Ectodermal cell (in vitro differentiated cells): ENCODE measurements around the gene DYRK4.
A peak's percentile ranks its signal among the peaks of the same experiment; 100 is the strongest.

Source experiments
- H3K27ac ChIP-seq: 2 replicates; pipeline ENCODE4 v1.7.0; 2013; ENCODE audit warnings: mild to moderate bottlenecking, low read depth, low read length; ENCODE audit not compliant: insufficient read depth, poor library complexity, severe bottlenecking
- H3K27me3 ChIP-seq: 2 replicates; pipeline ENCODE4 v1.7.0; 2013; ENCODE audit warnings: mild to moderate bottlenecking, low read length; ENCODE audit not compliant: insufficient read depth, control insufficient read depth, poor library complexity, severe bottlenecking
- H3K36me3 ChIP-seq: one replicate; pipeline ENCODE4 v1.7.0; 2013; ENCODE audit warnings: low read length; ENCODE audit not compliant: control insufficient read depth, insufficient read depth
- H3K4me1 ChIP-seq: one replicate; pipeline ENCODE4 v1.7.0; 2013; ENCODE audit warnings: low read length; ENCODE audit not compliant: control insufficient read depth, insufficient read depth
- H3K4me3 ChIP-seq: 2 replicates; pipeline ENCODE4 v1.7.0; 2013; ENCODE audit warnings: low read depth, low read length, control low read depth; ENCODE audit not compliant: insufficient read depth
- H3K9me3 ChIP-seq: 2 replicates; pipeline ENCODE4 v1.7.0; 2013; ENCODE audit warnings: mild to moderate bottlenecking, low read length, moderate library complexity; ENCODE audit not compliant: control insufficient read depth
- WGBS, 2 experiments: methylation state at CpG; one replicate each; pipeline ENCODE4 v1.1.7; 2013; ENCODE audit warnings: missing lambda C conversion rate in 2 of 2; 5-methylcytosine and 5-hydroxymethylcytosine counted together

DYRK4 gene

DNA sequence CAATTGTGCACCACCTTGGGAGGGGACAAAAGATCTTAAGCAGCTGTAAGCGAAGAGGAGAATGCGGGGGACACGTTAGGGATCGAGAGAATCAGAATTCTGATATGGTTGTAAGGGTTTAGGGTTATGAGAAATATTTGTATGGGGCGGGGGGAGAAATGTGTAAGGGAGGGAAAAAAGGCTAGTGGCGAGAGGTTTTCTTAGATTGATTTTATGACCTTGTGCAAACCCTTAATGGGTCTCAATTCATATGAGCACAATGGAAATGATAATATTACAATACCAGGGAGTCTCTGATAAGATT lies 87.3 kb downstream of the DYRK4 start:
- 0% methylated on average over 6 of the region's 6 CpGs for WGBS, 2 experiments
- Histone ChIP-seq H3K4me1 (peaks cover 10% of the 10 kb centered on the region), H3K27ac (peak overlapping the region; percentile 45), H3K4me3 (peak overlapping the region; percentile 68), H3K36me3 (peaks cover 3% of the 10 kb centered on the region), H3K27me3 (no peaks in the 10 kb centered on the region), H3K9me3 (no peaks in the 10 kb centered on the region)

DNA sequence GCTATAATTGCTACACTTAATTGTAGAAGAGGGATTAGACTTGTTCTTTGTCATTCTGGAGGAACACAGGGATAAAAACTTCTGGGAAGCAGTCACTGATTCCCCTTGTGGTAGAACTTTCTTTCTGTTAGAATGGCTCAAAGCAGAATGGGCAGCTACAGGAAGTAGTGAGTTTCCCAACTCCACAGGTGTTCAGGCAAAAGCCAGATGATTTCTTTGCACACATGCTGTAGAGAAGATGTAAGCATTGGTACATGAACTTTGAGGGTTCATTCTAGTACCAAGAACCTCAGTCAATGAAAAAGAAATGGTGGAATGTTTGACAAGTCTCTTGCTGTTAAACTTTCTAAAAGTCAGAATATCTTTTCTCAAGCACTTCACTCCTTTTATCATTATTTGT lies 91.2 kb downstream of the DYRK4 start:
- Histone ChIP-seq H3K4me3 (no peak overlapping the region), H3K36me3 (peaks cover 16% of the 10 kb centered on the region), H3K27me3 (no peaks in the 10 kb centered on the region), H3K27ac (no peak overlapping the region), H3K4me1 (peaks cover 4% of the 10 kb centered on the region), H3K9me3 (no peaks in the 10 kb centered on the region)

DNA sequence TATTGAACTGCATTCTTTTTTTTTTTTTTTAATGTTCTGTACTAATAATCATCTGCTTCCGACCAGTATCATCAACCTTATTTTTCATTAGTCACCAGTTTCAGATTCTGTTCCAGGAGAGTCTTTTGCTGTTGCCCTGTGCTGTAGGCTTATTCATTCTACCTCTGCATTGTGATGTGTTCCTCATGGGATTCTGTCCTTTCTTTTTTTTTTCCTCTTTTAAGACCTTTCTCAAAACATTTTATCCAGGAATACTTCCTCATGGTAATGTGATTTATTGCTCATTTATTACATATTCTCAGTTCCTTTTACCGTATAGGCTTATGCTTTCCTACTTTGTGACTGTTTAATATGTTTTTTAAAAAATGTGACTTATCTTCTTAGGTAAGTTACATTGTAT lies 91.7 kb downstream of the DYRK4 start:
- H3K27me3 ChIP-seq, result no peaks in the 10 kb centered on the region
- H3K4me1 ChIP-seq, result peaks cover 4% of the 10 kb centered on the region
- 92 to 94% methylated on average over 1 of the region's 2 CpGs for WGBS, 2 experiments
- no peaks in the 10 kb centered on the region for H3K9me3 ChIP-seq
- H3K4me3 ChIP-seq, result no peak overlapping the region
- no peak overlapping the region for H3K27ac ChIP-seq
- peaks cover 16% of the 10 kb centered on the region for H3K36me3 ChIP-seq
